Panc1 (cell line): Measurements from ENCODE around the gene CHPF2.

Source experiments
- SIN3A ChIP-seq: IDR thresholded peaks from 2 replicates; pipeline ENCODE4 v1.6.1; 2012; ENCODE audit warnings: low read depth, mild to moderate bottlenecking, low read length, moderate library complexity, borderline replicate concordance; ENCODE audit not compliant: insufficient read depth
- TF ChIP-seq, protein P1 (sequence below): fragments of 450-650 bp; IDR thresholded peaks from 2 replicates; pipeline ENCODE4 v1.5.1; 2017; ENCODE audit warnings: mild to moderate bottlenecking
- TF ChIP-seq, protein P2 (sequence below), 2 experiments: IDR thresholded peaks; 2 replicates each; pipeline ENCODE4 v1.6.1; 2011 to 2012; ENCODE audit warnings: low read depth in 2 of 2, control low read depth in 1 of 2, low read length in 1 of 2, mild to moderate bottlenecking in 1 of 2, moderate library complexity in 1 of 2; ENCODE audit not compliant: insufficient read depth in 1 of 2

DNA sequence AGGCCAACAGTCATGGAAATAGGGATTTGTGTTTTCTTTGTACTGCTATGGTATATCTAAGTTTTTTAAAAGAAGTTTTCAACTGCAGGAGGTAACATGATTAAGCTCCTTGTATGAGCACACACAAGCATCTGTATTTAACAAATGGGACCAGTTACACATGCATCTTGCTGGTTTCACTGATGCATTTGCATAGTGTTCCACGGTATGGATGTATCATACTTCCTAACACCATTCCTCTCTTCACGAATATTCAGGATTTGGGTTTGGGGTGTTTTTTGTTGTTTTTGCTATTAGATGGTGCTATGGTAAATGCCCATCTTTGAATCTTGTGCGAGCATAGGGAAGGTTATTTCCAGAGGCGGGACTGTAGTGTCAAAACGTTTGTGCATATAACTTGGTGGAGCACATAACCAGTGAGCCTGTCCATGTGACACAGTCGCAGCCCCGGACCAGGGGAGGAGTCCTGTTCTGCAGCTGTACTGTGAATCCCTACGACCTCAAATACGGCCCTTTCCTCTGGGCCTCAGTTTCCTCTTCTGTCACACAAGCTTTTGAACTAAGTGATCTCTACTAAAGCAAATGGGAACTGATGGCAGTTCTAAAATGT, 23.9 kb upstream of the CHPF2 start:
- TF ChIP-seq, protein P1, sequence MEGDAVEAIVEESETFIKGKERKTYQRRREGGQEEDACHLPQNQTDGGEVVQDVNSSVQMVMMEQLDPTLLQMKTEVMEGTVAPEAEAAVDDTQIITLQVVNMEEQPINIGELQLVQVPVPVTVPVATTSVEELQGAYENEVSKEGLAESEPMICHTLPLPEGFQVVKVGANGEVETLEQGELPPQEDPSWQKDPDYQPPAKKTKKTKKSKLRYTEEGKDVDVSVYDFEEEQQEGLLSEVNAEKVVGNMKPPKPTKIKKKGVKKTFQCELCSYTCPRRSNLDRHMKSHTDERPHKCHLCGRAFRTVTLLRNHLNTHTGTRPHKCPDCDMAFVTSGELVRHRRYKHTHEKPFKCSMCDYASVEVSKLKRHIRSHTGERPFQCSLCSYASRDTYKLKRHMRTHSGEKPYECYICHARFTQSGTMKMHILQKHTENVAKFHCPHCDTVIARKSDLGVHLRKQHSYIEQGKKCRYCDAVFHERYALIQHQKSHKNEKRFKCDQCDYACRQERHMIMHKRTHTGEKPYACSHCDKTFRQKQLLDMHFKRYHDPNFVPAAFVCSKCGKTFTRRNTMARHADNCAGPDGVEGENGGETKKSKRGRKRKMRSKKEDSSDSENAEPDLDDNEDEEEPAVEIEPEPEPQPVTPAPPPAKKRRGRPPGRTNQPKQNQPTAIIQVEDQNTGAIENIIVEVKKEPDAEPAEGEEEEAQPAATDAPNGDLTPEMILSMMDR, result no peak
- TF ChIP-seq, protein P2, sequence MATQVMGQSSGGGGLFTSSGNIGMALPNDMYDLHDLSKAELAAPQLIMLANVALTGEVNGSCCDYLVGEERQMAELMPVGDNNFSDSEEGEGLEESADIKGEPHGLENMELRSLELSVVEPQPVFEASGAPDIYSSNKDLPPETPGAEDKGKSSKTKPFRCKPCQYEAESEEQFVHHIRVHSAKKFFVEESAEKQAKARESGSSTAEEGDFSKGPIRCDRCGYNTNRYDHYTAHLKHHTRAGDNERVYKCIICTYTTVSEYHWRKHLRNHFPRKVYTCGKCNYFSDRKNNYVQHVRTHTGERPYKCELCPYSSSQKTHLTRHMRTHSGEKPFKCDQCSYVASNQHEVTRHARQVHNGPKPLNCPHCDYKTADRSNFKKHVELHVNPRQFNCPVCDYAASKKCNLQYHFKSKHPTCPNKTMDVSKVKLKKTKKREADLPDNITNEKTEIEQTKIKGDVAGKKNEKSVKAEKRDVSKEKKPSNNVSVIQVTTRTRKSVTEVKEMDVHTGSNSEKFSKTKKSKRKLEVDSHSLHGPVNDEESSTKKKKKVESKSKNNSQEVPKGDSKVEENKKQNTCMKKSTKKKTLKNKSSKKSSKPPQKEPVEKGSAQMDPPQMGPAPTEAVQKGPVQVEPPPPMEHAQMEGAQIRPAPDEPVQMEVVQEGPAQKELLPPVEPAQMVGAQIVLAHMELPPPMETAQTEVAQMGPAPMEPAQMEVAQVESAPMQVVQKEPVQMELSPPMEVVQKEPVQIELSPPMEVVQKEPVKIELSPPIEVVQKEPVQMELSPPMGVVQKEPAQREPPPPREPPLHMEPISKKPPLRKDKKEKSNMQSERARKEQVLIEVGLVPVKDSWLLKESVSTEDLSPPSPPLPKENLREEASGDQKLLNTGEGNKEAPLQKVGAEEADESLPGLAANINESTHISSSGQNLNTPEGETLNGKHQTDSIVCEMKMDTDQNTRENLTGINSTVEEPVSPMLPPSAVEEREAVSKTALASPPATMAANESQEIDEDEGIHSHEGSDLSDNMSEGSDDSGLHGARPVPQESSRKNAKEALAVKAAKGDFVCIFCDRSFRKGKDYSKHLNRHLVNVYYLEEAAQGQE (IDR thresholded peaks at IDR 0.05; ENCODE audit: insufficient read depth in 1 of 2, low read depth in 2 of 2, low read length in 1 of 2), result no peak
- TF ChIP-seq SIN3A, result no peak
